NCI-H345 (cell line): ENCODE results near the gene SH3D21.

ENCODE experiments used
- DNase-seq: peaks from one replicate; lab custom pipeline; 2025; lab: John Stamatoyannopoulos, UW

Gene SH3D21

GRCh38 chr1:36306210-36306901 is at the start of gene SH3D21:
Gene SH3D21, plus strand, starts transcription at chr1:36306368. Its CDS starts 53 bp downstream, at chr1:36306421.
- DNase-seq: peak; percentile 75

DNA sequence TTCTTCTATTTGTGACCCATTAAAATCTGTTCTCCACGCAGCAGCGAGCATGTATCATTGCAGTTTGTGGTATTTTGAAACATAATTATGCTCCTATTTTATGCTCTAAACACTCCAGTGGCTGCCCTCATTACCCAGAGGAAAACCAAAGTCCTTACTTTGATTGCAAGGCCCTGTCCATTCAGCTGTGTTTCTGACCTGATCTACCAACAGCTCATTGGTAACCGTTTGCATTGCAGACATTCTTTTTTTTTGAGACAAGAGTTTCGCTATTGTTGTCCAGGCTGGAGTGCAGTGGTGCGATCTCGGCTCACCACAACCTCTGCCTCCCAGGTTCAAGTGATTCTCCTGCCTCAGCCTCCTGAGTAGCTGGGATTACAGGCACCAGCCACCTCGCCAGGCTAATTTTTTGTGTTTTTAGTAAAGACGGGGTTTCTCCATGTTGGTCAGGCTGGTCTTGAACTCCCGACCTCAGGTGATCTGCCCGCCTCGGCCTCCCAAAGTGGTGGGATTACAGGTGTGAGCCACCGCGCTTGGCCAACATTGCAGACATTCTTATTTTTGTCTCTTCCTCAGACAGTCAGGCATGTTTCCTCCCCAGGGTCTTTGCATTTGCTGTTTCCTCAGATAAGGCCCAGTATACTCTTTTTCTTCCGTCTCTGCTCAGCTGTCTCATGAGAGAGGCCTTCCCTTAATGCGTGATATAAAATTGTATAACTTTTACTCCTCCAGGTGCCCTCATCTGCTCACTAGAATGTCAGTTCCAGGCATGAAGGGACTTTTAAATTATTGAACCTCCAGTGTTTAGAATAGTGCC is 49.4 kb upstream of the SH3D21 start:
- no peak for DNase-seq

GRCh38 chr1:36257375-36257767 is 48.8 kb upstream of the SH3D21 start:
- DNase-seq: no peak

DNA sequence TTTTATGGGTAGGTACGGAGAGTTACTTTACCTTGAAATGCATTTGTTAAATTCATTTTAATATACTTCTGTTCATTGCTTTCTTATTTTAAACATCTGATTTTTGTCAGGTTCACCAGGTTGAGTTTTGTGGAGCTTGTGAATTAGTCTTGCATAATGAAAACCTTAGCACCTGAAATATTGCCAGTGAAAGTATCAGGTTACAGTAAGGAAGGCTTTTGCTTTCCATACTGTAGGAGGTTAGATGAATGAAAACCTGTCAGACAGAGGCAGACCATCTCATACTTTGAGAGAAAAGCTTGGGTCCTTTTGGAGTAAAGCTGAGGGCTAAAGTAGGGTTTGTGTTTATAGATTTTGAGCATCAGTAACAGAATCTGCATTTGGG is 47.2 kb upstream of the SH3D21 start:
- DNase-seq: no peak

GRCh38 chr1:36268981-36269380 is 37.2 kb upstream of the SH3D21 start:
- no peak for DNase-seq

GRCh38 chr1:36269408-36269838 is 36.7 kb upstream of the SH3D21 start:
- no peak for DNase-seq

DNA sequence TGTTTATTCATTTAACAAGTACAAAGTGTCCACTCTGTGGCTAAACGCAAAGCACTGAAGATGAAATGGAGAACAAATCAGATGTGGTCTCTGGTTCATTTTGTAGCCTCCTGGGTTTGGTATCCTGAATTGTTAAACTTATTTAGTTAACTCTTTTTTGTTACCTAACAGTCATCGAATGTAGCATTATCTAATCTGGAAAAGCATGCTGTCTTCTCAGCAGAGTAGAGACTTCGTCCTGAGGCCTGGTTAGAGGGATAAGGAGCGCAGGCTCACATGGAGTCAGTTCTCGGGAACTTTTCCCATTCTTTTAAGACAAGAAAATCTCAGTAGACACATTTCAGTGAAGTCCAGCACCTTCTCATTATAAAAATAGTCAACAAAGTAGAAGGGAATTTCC is 33.1 kb upstream of the SH3D21 start:
- DNase-seq: no peak

GRCh38 chr1:36274201-36274600 is 32.0 kb upstream of the SH3D21 start:
- no peak for DNase-seq

- no peak for DNase-seq
Measured at GRCh38 chr1:36276688-36277087, 29.5 kb upstream of the SH3D21 start.

GRCh38 chr1:36279110-36279788 is 26.9 kb upstream of the SH3D21 start:
- no peak for DNase-seq

DNA sequence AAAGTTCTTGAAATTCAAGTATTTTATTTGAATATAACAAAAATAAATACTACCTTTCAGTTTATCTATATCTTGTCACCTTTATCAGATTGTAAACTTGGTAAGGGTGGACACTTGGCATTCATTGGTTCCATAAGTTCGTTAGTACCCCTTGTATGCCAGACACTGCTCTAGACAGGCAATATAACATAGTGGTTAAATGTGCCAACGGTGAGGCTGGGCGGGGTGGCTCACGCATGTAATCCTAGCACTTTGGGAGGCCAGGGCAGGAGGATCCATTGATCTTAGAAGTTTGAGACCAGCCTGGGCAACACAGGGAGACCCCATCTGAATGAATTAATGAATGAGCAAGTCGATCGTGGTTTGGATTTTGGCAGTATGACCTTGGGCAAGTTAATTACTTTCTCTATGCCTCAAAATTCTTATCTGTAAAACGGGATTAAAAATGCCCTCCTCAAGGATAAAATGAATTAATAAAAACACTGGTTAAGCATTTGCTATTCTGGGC is 26.3 kb upstream of the SH3D21 start:
- DNase-seq: no peak

GRCh38 chr1:36284061-36284460 is 22.1 kb upstream of the SH3D21 start:
- DNase-seq: no peak

GRCh38 chr1:36284517-36284916 is 21.7 kb upstream of the SH3D21 start:
- no peak for DNase-seq

GRCh38 chr1:36285443-36286101 is 20.6 kb upstream of the SH3D21 start:
- peak; percentile 65 for DNase-seq

GRCh38 chr1:36286802-36287201 is 19.4 kb upstream of the SH3D21 start:
- DNase-seq: no peak

DNA sequence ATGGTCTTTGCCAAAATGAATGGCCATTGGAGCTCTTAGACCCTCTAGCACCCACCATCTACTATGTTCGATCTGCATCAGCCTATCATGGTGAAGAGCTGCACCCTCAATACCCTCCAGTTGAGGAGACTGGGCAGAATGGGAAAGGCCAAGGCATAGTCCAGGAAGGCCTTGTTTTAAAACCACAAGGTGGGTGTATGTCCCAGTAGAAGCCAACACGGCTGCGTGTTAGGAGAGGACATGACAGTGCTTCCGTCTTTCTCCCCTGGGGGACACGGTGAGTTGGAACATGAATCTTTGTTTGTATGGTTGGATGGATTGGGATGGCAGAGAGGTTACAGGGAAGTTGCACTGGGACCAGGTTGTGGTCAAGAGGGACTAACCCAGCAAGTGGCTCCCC is 18.6 kb upstream of the SH3D21 start:
- DNase-seq: no peak

GRCh38 chr1:36295390-36295789 is 10.8 kb upstream of the SH3D21 start:
- no peak for DNase-seq

GRCh38 chr1:36297062-36297461 is 9.1 kb upstream of the SH3D21 start:
- DNase-seq: no peak

DNA sequence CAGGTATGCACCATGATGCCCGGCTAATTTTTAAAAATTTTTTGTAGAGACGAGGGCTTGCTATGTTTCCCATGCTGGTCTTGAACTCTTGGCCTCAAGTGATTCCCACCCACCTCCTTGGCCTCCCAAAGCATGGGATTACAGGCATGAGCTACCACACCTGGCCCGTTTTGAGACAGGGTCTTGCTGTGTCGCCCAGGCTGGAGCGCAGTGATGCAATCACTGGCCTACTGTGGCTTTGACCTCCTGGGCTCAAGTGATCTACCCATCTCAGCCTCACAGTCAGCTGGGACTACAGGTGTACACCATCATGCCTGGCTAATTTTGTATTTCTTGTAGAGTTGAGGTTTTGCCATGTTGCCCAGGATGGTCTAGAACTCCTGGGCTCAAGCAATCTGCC is 7.5 kb upstream of the SH3D21 start:
- DNase-seq: no peak

DNA sequence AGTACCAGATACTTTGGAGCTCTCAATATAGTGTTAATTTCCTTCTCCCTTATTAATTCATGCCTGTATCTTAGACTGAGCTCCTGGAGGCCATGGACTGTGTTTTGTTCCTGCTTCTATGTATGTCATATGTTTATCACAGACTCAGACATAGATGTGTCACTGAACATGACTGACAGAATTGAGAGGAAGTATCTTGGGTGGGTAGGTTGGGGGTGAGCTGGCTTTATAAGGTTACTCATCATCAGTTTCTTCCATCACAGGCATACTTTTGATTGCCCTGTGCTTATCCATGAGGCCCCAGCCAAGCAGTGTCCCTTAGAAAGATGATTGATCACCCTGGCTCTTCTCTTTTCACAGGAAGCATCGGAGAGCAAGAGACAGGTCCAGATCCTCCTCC is 5.6 kb upstream of the SH3D21 start:
- DNase-seq: no peak

GRCh38 chr1:36301220-36301619 is 4.9 kb upstream of the SH3D21 start:
- no peak for DNase-seq

GRCh38 chr1:36303244-36303643 is 2.9 kb upstream of the SH3D21 start:
- no peak for DNase-seq
